GM23338 (cell line): Measurements from ENCODE around the gene NAALADL2. TPM values are rescaled to one million over a fixed set of nuclear protein-coding genes. Genes with fewer than 3 reads are reported as not detected.

Experiments
- ATAC-seq: fragments of 200-7000 bp; cut with Tn5 transposase; 3 replicates; pipeline ENCODE4 v1.9.1; 2020
- DNase-seq: peaks from one replicate; pipeline ENCODE4 v3.0.0-alpha.2; 2015; ENCODE audit warnings: low spot score
- H2AFZ ChIP-seq: fragments of 200-600 bp; sonication (generic); 2 replicates; pipeline ENCODE4 v1.8.0; 2016; ENCODE audit warnings: antibody characterized with exemption, mild to moderate bottlenecking, moderate library complexity
- H3F3A ChIP-seq: fragments of 200-600 bp; sonication (generic); replicated peaks from 2 replicates; pipeline ENCODE4 v1.8.0; 2017; ENCODE audit warnings: antibody characterized with exemption, mixed run types, low read depth
- H3K27ac ChIP-seq: fragments of 200-600 bp; sonication (generic); 2 replicates; pipeline ENCODE4 v1.6.1; 2016; ENCODE audit warnings: low read depth
- H3K27me3 ChIP-seq: fragments of 200-600 bp; sonication (generic); 2 replicates; pipeline ENCODE4 v1.8.0; 2016; ENCODE audit warnings: mild to moderate bottlenecking, mixed run types, moderate library complexity; ENCODE audit not compliant: insufficient read depth
- H3K36me3 ChIP-seq: fragments of 200-600 bp; sonication (generic); 2 replicates; pipeline ENCODE4 v1.8.0; 2016; ENCODE audit warnings: mild to moderate bottlenecking; ENCODE audit not compliant: insufficient read depth
- H3K4me1 ChIP-seq: fragments of 200-600 bp; sonication (generic); 2 replicates; pipeline ENCODE4 v1.8.0; 2016; ENCODE audit warnings: mild to moderate bottlenecking, moderate library complexity; ENCODE audit not compliant: insufficient read depth
- H3K4me2 ChIP-seq: fragments of 200-600 bp; sonication (generic); 2 replicates; pipeline ENCODE4 v1.7.1; 2017; ENCODE audit warnings: mixed run types
- H3K4me3 ChIP-seq: fragments of 200-600 bp; sonication (generic); 2 replicates; pipeline ENCODE4 v1.6.1; 2016; ENCODE audit warnings: mixed run types
- H3K79me2 ChIP-seq: fragments of 200-600 bp; sonication (generic); replicated peaks from 2 replicates; pipeline ENCODE4 v1.8.0; 2017; ENCODE audit warnings: mild to moderate bottlenecking; ENCODE audit not compliant: insufficient read depth
- H3K9me2 ChIP-seq: fragments of 200-600 bp; sonication (generic); 2 replicates; pipeline ENCODE4 v1.8.0; 2017; ENCODE audit not compliant: insufficient read depth
- H4K20me1 ChIP-seq: fragments of 200-600 bp; sonication (generic); replicated peaks from 2 replicates; pipeline ENCODE4 v1.8.0; 2017; ENCODE audit warnings: mild to moderate bottlenecking; ENCODE audit not compliant: insufficient read depth
- H3K27ac Mint-ChIP-seq: 2 replicates; pipeline ENCODE4 v1.8.0; 2020; ENCODE audit warnings: inconsistent platforms, mild to moderate bottlenecking, moderate library complexity, mixed read lengths
- H3K27me3 Mint-ChIP-seq: 3 replicates; pipeline ENCODE4 v1.8.0; 2022; ENCODE audit warnings: low read depth, mild to moderate bottlenecking, moderate library complexity, mixed read lengths, inconsistent platforms; ENCODE audit not compliant: insufficient read depth, poor library complexity
- H3K36me3 Mint-ChIP-seq: 3 replicates; pipeline ENCODE4 v1.8.0; 2021; ENCODE audit warnings: low read depth, mild to moderate bottlenecking, inconsistent platforms, moderate library complexity, mixed read lengths
- H3K4me1 Mint-ChIP-seq: 3 replicates; pipeline ENCODE4 v1.8.0; 2020; ENCODE audit warnings: mild to moderate bottlenecking, inconsistent platforms, mixed read lengths
- H3K4me3 Mint-ChIP-seq: 3 replicates; pipeline ENCODE4 v1.8.0; 2021; ENCODE audit warnings: moderate library complexity, mild to moderate bottlenecking, inconsistent platforms, mixed read lengths
- H3K9me3 Mint-ChIP-seq: 3 replicates; pipeline ENCODE4 v1.8.0; 2020; ENCODE audit warnings: moderate library complexity, mild to moderate bottlenecking, inconsistent platforms, mixed read lengths
- CREB1 ChIP-seq: fragments of 250-450 bp; sonication (Bioruptor Pico); IDR thresholded peaks from 2 replicates; pipeline ENCODE4 v1.5.0; 2020; ENCODE audit warnings: low read depth, mild to moderate bottlenecking, moderate library complexity
- EZH2 ChIP-seq: fragments of 200-600 bp; sonication (generic); IDR thresholded peaks from one replicate; pipeline ENCODE4 v1.8.0; 2017; ENCODE audit warnings: antibody characterized with exemption, mild to moderate bottlenecking, low read depth; ENCODE audit not compliant: unreplicated experiment
- JUNB ChIP-seq: IDR thresholded peaks from one replicate; pipeline ENCODE4 v1.6.1; 2016; ENCODE audit warnings: antibody characterized with exemption; ENCODE audit not compliant: unreplicated experiment
- NANOG ChIP-seq: IDR thresholded peaks from 2 replicates; pipeline ENCODE4 v1.6.1; 2016; ENCODE audit warnings: antibody characterized with exemption, borderline replicate concordance
- POLR2AphosphoS5 ChIP-seq: IDR thresholded peaks from 2 replicates; pipeline ENCODE4 v1.6.1; 2016; ENCODE audit warnings: antibody characterized with exemption, low read depth
- ZNF114 ChIP-seq: fragments of 250-450 bp; sonication (Bioruptor Pico); IDR thresholded peaks from 2 replicates; pipeline ENCODE4 v1.5.0; 2020; ENCODE audit warnings: mild to moderate bottlenecking, moderate library complexity
- ZNF462 ChIP-seq: fragments of 250-450 bp; sonication (Bioruptor Pico); IDR thresholded peaks from 2 replicates; pipeline ENCODE4 v1.5.0; 2020; ENCODE audit warnings: mild to moderate bottlenecking, moderate library complexity
- polyA plus RNA-seq: library from polyadenylated mRNA; unstranded; fragments of >200 nt; fragmentation: Nextera tagmentation; extraction: Ambion mirVana; gene quantifications from 2 replicates; pipeline ENCODE4 v1.2.1, GENCODE V29; 2016
- total RNA-seq: library from RNA; depleted of rRNA; stranded (reverse); fragments of >200 nt; shearing (Covaris generic); gene quantifications from 2 replicates; pipeline ENCODE4 v1.2.3, GENCODE V29; 2014
- TF ChIP-seq, protein P1 (sequence below): IDR thresholded peaks from one replicate; pipeline ENCODE4 v1.6.1; 2018; ENCODE audit warnings: antibody characterized with exemption; ENCODE audit not compliant: unreplicated experiment

The NAALADL2 gene
- total and polyA plus RNA-seq, 2 experiments from 2014 or later: 1.6 to 2.6 TPM

DNA sequence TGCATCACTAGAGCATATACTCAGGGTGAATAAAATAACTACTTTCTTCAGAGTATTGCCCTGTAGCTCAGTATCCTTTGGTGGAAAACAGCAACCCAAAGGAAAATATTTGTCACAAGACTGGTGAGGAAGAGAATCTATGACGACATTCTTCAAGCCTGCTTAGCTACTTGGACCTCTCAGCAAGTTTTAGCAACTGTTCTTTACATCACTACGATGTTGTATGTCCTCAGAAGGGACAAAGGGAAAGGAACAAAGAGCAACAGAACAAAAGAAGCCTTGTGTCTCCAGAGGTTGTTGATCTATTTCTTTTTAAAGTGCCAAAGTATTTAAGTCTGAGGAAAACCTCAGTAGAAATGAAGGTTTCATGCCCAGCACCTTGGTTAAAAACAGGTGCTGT lies 746.7 kb downstream of the NAALADL2 start (continued):
- no peak for TF ChIP-seq NANOG

DNA sequence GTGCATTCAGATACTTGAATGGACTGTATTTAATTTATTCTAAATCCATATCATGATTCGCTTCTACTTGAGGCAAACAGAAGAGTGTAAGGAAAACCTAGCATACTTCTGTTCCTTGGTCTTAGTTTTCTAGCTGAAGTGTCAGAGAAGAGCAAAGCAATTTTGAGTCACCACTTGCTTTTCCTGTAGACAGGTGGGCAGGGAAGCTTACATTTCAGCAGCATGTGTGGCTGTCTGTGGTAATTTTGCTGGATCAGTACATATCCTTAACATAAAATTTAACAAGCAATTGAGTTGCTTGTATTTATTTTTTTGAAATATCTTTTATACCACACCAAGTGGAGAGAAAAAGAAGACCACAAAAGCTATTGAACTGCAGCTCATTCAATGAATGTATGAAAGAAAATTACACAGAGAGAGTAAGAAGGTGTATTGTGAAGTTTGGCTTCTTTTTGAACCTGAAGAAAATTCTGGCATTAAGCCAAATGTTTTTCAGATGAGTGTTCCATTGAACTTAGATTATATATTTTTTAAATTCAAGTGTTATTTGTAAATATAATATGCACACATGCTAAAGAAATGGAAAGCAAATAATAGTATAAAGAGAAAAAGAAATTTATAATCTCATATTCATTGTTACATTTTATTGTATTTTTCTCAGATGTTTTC lies 747.6 kb downstream of the NAALADL2 start:
- H3K9me3 Mint-ChIP-seq: no peaks in the 10 kb centered on the region
- no peaks in the 10 kb centered on the region for H3K27me3 Mint-ChIP-seq
- no peaks in the 10 kb centered on the region for H3K9me2 ChIP-seq
- no peaks in the 10 kb centered on the region for H3K4me1 Mint-ChIP-seq
- H3K79me2 ChIP-seq: no peaks in the 10 kb centered on the region
- H3K4me3 ChIP-seq: no peak overlapping the region
- peaks cover 6% of the 10 kb centered on the region; the same call in 1 of the 2 replicates for H3K4me1 ChIP-seq
- DNase-seq (no peak), ATAC-seq (no peak)
- no peaks in the 10 kb centered on the region for H3K27me3 ChIP-seq
- H3K27ac ChIP-seq: no peak overlapping the region
- no peaks in the 10 kb centered on the region for H3K36me3 ChIP-seq
- no peaks in the 10 kb centered on the region for H4K20me1 ChIP-seq
- H3F3A ChIP-seq: no peaks in the 10 kb centered on the region
- H2AFZ ChIP-seq: peak overlapping the region; percentile 18
- H3K36me3 Mint-ChIP-seq: no peaks in the 10 kb centered on the region
- H3K27ac Mint-ChIP-seq: no peak overlapping the region
- no peak overlapping the region for H3K4me3 Mint-ChIP-seq
- TF ChIP-seq EZH2 (no peak), ZNF114 (CRISPR knock-in tag) (no peak), ZNF462 (CRISPR knock-in tag) (no peak), NANOG (no peak), JUNB (no peak), POLR2AphosphoS5 (no peak), CREB1 (CRISPR knock-in tag) (no peak)
- TF ChIP-seq, protein P1, sequence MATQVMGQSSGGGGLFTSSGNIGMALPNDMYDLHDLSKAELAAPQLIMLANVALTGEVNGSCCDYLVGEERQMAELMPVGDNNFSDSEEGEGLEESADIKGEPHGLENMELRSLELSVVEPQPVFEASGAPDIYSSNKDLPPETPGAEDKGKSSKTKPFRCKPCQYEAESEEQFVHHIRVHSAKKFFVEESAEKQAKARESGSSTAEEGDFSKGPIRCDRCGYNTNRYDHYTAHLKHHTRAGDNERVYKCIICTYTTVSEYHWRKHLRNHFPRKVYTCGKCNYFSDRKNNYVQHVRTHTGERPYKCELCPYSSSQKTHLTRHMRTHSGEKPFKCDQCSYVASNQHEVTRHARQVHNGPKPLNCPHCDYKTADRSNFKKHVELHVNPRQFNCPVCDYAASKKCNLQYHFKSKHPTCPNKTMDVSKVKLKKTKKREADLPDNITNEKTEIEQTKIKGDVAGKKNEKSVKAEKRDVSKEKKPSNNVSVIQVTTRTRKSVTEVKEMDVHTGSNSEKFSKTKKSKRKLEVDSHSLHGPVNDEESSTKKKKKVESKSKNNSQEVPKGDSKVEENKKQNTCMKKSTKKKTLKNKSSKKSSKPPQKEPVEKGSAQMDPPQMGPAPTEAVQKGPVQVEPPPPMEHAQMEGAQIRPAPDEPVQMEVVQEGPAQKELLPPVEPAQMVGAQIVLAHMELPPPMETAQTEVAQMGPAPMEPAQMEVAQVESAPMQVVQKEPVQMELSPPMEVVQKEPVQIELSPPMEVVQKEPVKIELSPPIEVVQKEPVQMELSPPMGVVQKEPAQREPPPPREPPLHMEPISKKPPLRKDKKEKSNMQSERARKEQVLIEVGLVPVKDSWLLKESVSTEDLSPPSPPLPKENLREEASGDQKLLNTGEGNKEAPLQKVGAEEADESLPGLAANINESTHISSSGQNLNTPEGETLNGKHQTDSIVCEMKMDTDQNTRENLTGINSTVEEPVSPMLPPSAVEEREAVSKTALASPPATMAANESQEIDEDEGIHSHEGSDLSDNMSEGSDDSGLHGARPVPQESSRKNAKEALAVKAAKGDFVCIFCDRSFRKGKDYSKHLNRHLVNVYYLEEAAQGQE: no peak
- H3K4me2 ChIP-seq: no peak overlapping the region
